GM19023 (cell line): ENCODE measurements around the gene CDH23.

ENCODE experiments used
- ATAC-seq: cut with Tn5 transposase; IDR thresholded peaks from one replicate; pipeline ENCODE4 v1.9.1; 2021; ENCODE audit warnings: mild to moderate bottlenecking, moderate library complexity; ENCODE audit not compliant: unreplicated experiment

The CDH23 gene

DNA sequence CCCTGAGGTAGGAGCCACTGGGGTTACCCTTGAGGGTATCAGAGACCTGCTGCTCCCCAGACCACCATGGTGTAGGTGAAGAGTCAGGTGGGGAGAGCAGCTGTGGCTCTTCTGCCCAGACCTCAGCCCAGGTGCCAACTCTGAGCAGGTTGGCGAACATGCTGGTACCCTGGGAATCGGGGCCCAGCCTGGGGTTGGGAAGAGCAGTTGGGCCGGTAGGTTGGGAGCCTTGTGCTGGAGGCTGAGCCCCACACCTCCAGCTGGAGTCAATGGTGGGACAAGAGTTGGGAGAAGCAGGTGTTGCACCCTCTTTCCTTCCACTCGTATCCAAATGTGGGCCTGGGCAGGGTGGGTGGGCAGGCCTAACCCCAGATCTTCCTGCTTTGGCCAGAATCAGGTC lies 114.5 kb downstream of the CDH23 start:
- ATAC-seq = no peak

GRCh38 chr10:71512312-71512711 lies 115.6 kb downstream of the CDH23 start:
- no peak for ATAC-seq

GRCh38 chr10:71512761-71513539 lies 116.2 kb downstream of the CDH23 start:
- ATAC-seq = no peak

GRCh38 chr10:71513540-71513853 lies 116.8 kb downstream of the CDH23 start:
- no peak for ATAC-seq

DNA sequence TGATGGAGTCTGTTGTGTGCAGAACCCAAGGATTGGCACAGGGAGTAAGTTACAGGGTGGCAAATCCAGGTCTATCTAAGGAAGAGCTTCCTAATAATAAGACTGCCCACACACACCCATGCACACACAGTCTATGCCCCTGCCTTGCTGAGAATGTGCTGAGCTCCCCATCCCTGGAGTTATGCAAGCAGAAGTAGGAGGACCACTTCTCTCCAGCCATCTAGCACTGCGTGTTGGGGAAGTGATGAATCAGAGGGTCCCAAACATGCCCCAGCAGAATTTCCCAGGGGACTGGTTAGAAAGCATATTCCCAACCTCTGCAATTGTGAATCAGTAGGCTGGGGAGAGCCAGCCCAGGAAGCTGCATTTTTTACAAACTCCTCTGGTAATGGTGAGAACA lies 117.2 kb downstream of the CDH23 start:
- no peak for ATAC-seq

DNA sequence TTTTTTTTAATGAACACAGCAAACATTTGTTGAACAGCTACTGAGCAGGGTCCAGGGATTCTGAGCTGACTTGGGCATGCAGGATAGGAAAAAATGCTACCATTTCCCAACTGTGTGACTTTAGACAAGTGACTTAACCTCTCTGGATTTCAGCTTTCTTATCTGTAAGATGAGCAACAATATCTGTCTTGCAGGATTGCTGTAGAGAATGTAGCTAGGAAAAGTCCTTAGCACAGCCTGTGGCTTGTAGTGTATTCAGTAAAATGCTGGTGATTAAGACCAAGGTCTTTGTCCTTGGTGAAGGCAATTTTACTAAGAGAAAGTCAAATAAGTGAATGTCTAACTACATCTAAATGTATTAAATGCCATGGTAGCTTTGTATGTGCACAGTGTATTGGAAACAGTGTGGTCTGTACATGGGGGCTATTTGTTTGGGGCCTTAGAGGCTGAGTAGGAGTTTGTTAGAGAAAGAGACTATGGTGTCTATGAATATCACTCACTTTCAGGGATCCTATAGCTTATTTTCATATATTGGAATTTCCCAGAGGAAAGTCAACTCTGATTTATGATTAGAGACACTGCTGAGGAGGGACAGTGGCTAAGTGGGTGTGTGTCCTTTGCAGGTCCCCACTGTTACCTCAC lies 118.9 kb downstream of the CDH23 start:
- no peak for ATAC-seq

DNA sequence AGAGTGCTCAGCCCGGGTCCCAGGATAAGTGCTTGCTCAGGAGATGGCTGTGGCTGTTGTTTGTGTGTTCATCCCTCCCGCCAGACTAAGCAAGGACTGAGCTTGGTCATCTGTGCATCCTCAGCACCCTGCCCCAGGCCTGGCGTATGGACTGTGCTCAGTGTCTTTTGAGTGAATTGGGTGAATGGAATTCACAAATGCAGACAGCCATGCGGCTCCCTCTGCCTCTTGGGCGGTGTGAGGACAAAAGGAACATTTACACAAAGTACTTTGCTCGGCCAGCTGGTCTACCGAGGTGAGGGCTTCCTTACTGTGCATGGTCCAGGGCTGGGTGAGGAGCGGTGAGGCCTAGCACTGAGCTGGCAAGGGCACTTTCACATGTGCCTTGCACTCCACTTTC lies 120.2 kb downstream of the CDH23 start:
- no peak for ATAC-seq

DNA sequence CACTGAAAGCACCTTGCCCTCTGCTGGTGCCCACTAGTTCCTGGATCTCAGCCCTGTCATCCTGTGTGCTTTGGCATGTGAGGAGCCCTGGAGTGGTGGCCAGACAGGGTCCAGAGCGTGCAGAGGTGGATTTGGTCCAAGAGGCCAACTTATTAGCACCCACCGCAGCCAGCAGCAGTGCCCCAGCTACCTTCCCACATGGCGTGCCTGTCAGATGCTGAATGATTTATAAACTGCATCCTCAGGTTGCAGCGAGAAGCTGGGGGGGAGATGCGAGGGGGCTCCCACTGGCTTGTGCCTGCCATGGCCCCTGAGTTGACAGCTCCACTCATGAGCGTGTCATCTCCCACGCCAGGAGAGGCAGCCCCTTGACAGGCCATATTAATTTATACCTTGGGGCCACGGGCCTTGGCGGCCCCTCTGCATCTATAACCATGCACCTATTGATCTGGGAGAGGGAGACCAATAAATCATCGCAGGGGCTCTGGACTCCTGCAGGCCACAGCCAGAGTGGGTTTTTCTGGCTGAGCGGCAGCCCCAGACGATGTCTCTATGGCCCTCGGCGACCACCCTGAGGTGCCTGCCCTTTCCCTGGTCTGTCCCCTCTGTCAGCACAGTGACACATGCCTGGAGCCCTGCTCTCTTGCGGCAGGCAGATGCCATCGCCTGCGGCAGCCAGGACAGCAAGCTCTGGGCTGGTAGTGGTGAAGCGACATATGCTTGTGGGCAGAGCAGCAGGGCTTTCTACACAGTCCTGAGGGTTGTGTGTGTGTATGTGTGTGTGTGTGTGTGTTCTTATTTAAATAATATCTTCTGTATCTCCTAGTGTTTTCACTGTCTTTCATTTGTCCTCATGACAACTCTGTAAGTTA lies 120.8 kb downstream of the CDH23 start:
- no peak for ATAC-seq

- no peak for ATAC-seq
These were observed 123.3 kb downstream of the CDH23 start for GRCh38 chr10:71520042-71520441.

DNA sequence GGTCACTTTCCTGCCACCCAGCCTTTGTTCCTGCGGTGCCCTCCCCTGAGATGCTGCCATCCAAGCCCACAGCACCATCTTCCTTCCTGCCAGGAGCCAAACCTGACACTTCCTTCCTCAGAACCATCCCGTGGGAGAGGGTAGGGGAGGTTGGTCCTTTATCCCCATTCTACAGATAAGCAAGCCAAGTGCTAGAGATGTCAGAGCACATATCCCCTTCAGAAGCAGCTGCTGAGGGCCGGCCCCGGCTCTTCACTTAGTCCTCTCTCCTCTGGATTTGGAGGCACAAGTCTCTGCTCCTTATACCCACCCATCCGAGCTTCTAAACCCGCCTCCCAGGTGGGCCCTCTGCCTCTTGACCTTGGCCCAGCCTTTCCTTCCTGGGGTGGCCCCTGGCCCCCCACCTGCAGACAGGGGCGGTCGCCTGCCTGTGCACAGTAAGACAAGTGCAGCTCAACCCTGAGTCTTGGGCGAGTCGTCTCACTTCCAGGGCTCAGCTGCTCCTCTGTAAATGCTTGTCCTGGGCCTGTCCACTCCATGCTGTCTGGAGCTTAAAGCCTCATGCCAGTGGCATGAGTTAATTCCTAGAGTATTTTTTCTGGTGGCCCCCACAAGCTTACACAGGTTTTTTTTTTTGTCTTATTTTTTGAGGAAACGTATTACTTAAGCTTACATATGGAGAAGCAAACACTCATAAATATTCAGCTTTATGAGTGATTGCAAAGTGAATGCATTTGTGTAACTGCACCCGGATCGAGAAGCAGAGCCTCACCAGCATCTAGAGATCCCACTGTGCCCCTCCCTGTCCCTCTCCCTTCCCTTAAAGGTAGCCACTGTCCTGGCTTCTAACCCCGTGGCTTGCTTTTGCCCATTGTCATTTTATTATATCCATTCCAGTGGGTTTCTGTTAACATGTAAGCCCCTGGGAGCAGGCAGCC lies 125.1 kb downstream of the CDH23 start:
- no peak for ATAC-seq

- ATAC-seq = no peak
These were observed 125.9 kb downstream of the CDH23 start for GRCh38 chr10:71522442-71523144.

- no peak for ATAC-seq
These were observed 127.0 kb downstream of the CDH23 start for GRCh38 chr10:71523756-71524155.

DNA sequence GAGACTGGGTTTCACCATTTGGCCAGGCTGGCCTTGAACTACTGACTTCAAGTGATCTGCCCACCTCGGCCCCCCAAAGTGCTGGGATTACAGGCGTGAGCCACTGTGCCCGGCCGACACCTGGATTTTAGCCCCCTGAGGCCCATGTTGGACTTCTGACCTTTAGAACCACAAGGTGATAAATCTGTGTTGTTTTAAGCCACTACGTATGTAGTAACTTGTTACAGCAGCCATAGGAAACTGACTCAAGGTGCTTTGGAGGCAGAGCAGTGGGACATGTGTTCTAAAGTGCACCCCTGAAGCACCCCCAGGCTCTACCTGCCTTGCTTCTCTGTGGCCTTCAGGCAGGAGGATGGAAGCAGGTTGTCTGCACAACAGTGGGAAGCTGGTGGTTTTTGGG lies 128.4 kb downstream of the CDH23 start:
- no peak for ATAC-seq

- ATAC-seq = no peak
These were observed 129.0 kb downstream of the CDH23 start for GRCh38 chr10:71525721-71526120.

GRCh38 chr10:71526653-71527052 lies 129.9 kb downstream of the CDH23 start:
- no peak for ATAC-seq

- no peak for ATAC-seq
These were observed 130.4 kb downstream of the CDH23 start for GRCh38 chr10:71527135-71527534.

GRCh38 chr10:71528371-71529206 lies 131.9 kb downstream of the CDH23 start:
- no peak for ATAC-seq

GRCh38 chr10:71529207-71529827 lies 132.6 kb downstream of the CDH23 start:
- ATAC-seq = no peak

- no peak for ATAC-seq
These were observed 134.1 kb downstream of the CDH23 start for GRCh38 chr10:71530781-71531180.
